Prostate gland (tissue), 2 donors: Measurements from ENCODE around the gene RTP5.

ENCODE experiments used
- POLR2A ChIP-seq: fragments of 450-650 bp; IDR thresholded peaks from one replicate; pipeline ENCODE4 v1.6.1; 2016; ENCODE audit warnings: antibody characterized with exemption, mild to moderate bottlenecking
- POLR2AphosphoS5 ChIP-seq: sonication (generic); formaldehyde crosslinking; IDR thresholded peaks from one replicate; pipeline ENCODE4 v1.6.1; 2017; ENCODE audit warnings: antibody characterized with exemption
- TF ChIP-seq, protein P1 (sequence below), 4 experiments: fragments of 200-600 bp in 2 of 4; fragments of 450-650 bp in 2 of 4; sonication (generic) in 2 of 4; IDR thresholded peaks; 1 replicate in 3 of 4; 2 replicates in 1 of 4; pipeline ENCODE4 v1.5.1; 2016 to 2019; ENCODE audit warnings: antibody characterized with exemption in 4 of 4, mild to moderate bottlenecking in 2 of 4, moderate library complexity in 2 of 4

DNA sequence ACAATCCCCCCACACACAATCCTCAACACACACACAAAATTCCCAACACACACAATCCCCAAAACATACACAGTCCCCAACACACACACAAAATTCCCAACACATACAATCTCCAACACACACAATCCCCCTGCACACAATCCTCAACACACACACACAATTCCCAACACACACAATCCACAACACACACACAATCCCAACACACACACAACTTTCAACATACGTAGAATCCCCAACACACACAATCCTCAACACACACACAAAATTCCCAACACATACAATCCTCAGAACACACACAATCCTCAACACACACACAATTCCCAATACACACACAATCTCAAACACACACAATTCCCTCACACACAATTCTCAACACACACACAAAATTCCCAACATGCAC is 8.3 kb upstream of the RTP5 start:
- TF ChIP-seq, protein P1, sequence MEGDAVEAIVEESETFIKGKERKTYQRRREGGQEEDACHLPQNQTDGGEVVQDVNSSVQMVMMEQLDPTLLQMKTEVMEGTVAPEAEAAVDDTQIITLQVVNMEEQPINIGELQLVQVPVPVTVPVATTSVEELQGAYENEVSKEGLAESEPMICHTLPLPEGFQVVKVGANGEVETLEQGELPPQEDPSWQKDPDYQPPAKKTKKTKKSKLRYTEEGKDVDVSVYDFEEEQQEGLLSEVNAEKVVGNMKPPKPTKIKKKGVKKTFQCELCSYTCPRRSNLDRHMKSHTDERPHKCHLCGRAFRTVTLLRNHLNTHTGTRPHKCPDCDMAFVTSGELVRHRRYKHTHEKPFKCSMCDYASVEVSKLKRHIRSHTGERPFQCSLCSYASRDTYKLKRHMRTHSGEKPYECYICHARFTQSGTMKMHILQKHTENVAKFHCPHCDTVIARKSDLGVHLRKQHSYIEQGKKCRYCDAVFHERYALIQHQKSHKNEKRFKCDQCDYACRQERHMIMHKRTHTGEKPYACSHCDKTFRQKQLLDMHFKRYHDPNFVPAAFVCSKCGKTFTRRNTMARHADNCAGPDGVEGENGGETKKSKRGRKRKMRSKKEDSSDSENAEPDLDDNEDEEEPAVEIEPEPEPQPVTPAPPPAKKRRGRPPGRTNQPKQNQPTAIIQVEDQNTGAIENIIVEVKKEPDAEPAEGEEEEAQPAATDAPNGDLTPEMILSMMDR (IDR thresholded peaks at IDR 0.05), result no peak
- TF ChIP-seq POLR2AphosphoS5, result no peak
- no peak for TF ChIP-seq POLR2A
